DND-41 (cell line): ENCODE measurements around the gene HOXA5.

Source experiments
- ATAC-seq: fragments of 200-7000 bp; cut with Tn5 transposase; 3 replicates; pipeline ENCODE4 v1.9.1; 2021; ENCODE audit warnings: low read depth; ENCODE audit not compliant: insufficient read depth
- DNase-seq: peaks from one replicate; pipeline ENCODE4 v3.0.0-alpha.2; 2020
- H2AFZ ChIP-seq: 2 replicates; pipeline ENCODE4 v1.6.0; 2012; ENCODE audit warnings: low read depth, low read length
- H3K27ac ChIP-seq: 2 replicates; pipeline ENCODE4 v1.5.1; 2012; ENCODE audit warnings: low read length, inconsistent platforms
- H3K27me3 ChIP-seq: fragments of 200-600 bp; sonication (generic); 2 replicates; pipeline ENCODE4 v1.6.0; 2012; ENCODE audit warnings: low read length, mild to moderate bottlenecking, inconsistent platforms; ENCODE audit not compliant: insufficient read depth, poor library complexity
- H3K36me3 ChIP-seq: 2 replicates; pipeline ENCODE4 v1.5.1; 2012; ENCODE audit warnings: low read length, inconsistent platforms; ENCODE audit not compliant: insufficient read depth
- H3K4me1 ChIP-seq: 2 replicates; pipeline ENCODE4 v1.5.1; 2012; ENCODE audit warnings: mild to moderate bottlenecking, low read length; ENCODE audit not compliant: insufficient read depth
- H3K4me2 ChIP-seq: 2 replicates; pipeline ENCODE4 v1.6.0; 2012; ENCODE audit warnings: mild to moderate bottlenecking, moderate library complexity, low read length, inconsistent platforms; ENCODE audit not compliant: insufficient read depth
- H3K4me3 ChIP-seq, 2 experiments: fragments of 200-600 bp in 1 of 2; shearing (Covaris generic) in 1 of 2; 2 replicates each; pipeline ENCODE4 v1.5.1; 2012 to 2016; ENCODE audit warnings: inconsistent platforms in 2 of 2, low read length in 2 of 2, mild to moderate bottlenecking in 2 of 2, low read depth in 1 of 2, moderate library complexity in 1 of 2
- H3K79me2 ChIP-seq: 2 replicates; pipeline ENCODE4 v1.6.0; 2012; ENCODE audit warnings: low read length, inconsistent platforms; ENCODE audit not compliant: insufficient read depth
- H3K9ac ChIP-seq: 2 replicates; pipeline ENCODE4 v1.6.0; 2012; ENCODE audit warnings: low read depth, mild to moderate bottlenecking, inconsistent platforms, low read length, moderate library complexity
- H3K9me3 ChIP-seq: 2 replicates; pipeline ENCODE4 v1.5.1; 2012; ENCODE audit warnings: low read length, moderate library complexity, mild to moderate bottlenecking, inconsistent platforms; ENCODE audit not compliant: insufficient read depth, severe bottlenecking
- H4K20me1 ChIP-seq: 2 replicates; pipeline ENCODE4 v1.6.0; 2012; ENCODE audit warnings: low read length; ENCODE audit not compliant: insufficient read depth
- CTCF ChIP-seq: IDR thresholded peaks from 2 replicates; pipeline ENCODE4 v1.5.1; 2012; ENCODE audit warnings: borderline replicate concordance, low read length, moderate library complexity, mild to moderate bottlenecking; ENCODE audit not compliant: poor library complexity, severe bottlenecking; ENCODE audit errors: extremely low read depth
- EZH2 ChIP-seq: IDR thresholded peaks from 3 replicates; pipeline ENCODE4 v1.6.1; 2012; ENCODE audit warnings: borderline replicate concordance, low read depth, mild to moderate bottlenecking, moderate library complexity, low read length, inconsistent platforms; ENCODE audit not compliant: severe bottlenecking

The HOXA5 gene

GRCh38 chr7:27101171-27101956, 42.1 kb downstream of the HOXA5 start:
- DNase-seq (no peak), ATAC-seq (no peak)
- Histone ChIP-seq H3K9me3 (no peaks in the 10 kb centered on the region), H3K4me2 (no peak overlapping the region), H3K4me1 (no peaks in the 10 kb centered on the region), H3K9ac (no peak overlapping the region), H3K27me3 (no peaks in the 10 kb centered on the region), H3K4me3 (no peak overlapping the region), H4K20me1 (no peaks in the 10 kb centered on the region), H3K79me2 (no peaks in the 10 kb centered on the region), H3K27ac (no peak overlapping the region), H3K36me3 (no peaks in the 10 kb centered on the region), H2AFZ (no peak overlapping the region)
- no peak for TF ChIP-seq CTCF
- no peak for TF ChIP-seq EZH2

GRCh38 chr7:27100694-27101170, 42.7 kb downstream of the HOXA5 start:
- no peak overlapping the region for H3K4me3 ChIP-seq
- no peaks in the 10 kb centered on the region for H3K36me3 ChIP-seq
- no peaks in the 10 kb centered on the region for H3K9me3 ChIP-seq
- no peaks in the 10 kb centered on the region for H4K20me1 ChIP-seq
- no peak overlapping the region for H3K9ac ChIP-seq
- TF ChIP-seq CTCF (no peak), EZH2 (no peak)
- no peak overlapping the region for H3K27ac ChIP-seq
- no peak for DNase-seq
- no peaks in the 10 kb centered on the region for H3K27me3 ChIP-seq
- ATAC-seq: no peak
- H3K4me2 ChIP-seq: no peak overlapping the region
- no peaks in the 10 kb centered on the region for H3K4me1 ChIP-seq
- no peak overlapping the region for H2AFZ ChIP-seq
- H3K79me2 ChIP-seq: no peaks in the 10 kb centered on the region

GRCh38 chr7:27099453-27100370, 43.8 kb downstream of the HOXA5 start:
- Histone ChIP-seq H3K9ac (no peak overlapping the region), H3K79me2 (no peaks in the 10 kb centered on the region), H3K4me1 (no peaks in the 10 kb centered on the region), H2AFZ (no peak overlapping the region), H3K9me3 (no peaks in the 10 kb centered on the region), H4K20me1 (no peaks in the 10 kb centered on the region), H3K27ac (no peak overlapping the region), H3K36me3 (no peaks in the 10 kb centered on the region), H3K27me3 (no peaks in the 10 kb centered on the region), H3K4me3 (no peak overlapping the region), H3K4me2 (no peak overlapping the region)
- DNase-seq: no peak
- ATAC-seq: no peak
- TF ChIP-seq EZH2: no peak
- TF ChIP-seq CTCF: no peak
